ENCODE results near the gene KBTBD4. TPM values are rescaled to one million over a fixed set of nuclear protein-coding genes. Genes with fewer than 3 reads are reported as not detected.
A peak's percentile ranks its signal among the peaks of the same experiment; 100 is the strongest.

KBTBD4 gene
- total RNA-seq, 1 donor from 2014 or later, result 16.6 TPM

DNA sequence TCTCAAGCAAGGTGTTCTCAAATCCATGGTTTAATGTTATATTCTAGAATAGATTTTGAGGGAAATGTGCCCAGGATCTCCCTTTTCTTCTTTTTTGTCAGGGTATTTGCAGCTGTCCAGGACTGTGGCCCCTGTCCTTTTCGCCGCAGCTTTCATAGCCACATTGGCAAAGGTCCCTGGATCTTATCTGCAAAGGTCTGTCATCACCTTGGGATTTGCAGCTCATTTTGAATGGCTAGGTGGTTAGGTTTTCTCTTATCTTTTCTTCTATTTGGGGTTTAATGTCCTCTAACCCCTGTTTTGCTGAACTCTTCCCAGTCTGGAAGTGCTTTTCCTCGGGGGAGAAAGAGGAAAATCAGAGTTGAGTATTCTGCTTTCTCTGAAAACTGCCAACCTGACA is 27.2 kb upstream of the KBTBD4 start:
- DNase-seq (no peak), ATAC-seq (no peak)
- Histone ChIP-seq H3K27me3 (no peaks in the 10 kb centered on the region), H3K27ac (no peak overlapping the region), H3K4me3 (no peak overlapping the region), H3K36me3 (no peaks in the 10 kb centered on the region), H3K9me3 (no peaks in the 10 kb centered on the region), H3K4me1 (no peaks in the 10 kb centered on the region)
- intact Hi-C loops (cut with DNase I), result no loop called here
- TF ChIP-seq CTCF (IDR thresholded peaks at IDR 0.05), result no peak

GRCh38 chr11:47603295-47603694 is 24.5 kb upstream of the KBTBD4 start:
- no peak overlapping the region for H3K4me3 ChIP-seq
- no peaks in the 10 kb centered on the region for H3K9me3 ChIP-seq
- no peaks in the 10 kb centered on the region for H3K27me3 ChIP-seq
- DNase-seq (no peak), ATAC-seq (no peak)
- H3K4me1 ChIP-seq, result no peaks in the 10 kb centered on the region
- TF ChIP-seq CTCF (IDR thresholded peaks at IDR 0.05), result no peak
- intact Hi-C loops (cut with DNase I), result no loop called here
- no peak overlapping the region for H3K27ac ChIP-seq
- H3K36me3 ChIP-seq, result no peaks in the 10 kb centered on the region

DNA sequence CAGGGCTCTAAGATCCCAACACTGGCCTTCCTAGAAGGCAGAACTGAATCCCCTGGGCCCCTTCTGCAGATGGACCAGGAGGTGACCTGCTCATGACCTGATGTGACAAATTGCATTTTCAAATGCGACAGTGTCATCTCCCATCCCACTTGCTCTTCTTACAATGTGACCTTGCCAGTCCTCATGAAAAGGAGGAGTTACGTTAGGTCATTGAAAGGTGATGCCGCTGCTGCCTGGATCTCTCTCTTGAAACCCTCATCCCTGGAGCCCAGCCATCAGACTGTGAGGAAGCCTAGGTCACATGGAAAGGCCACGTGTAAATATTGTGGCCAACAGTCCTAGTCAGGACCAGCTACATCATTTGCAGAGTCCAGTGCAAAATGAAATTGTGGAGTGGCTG is 21.1 kb upstream of the KBTBD4 start:
- H3K36me3 ChIP-seq, result no peaks in the 10 kb centered on the region
- no peak for ATAC-seq
- DNase-seq, result no peak
- H3K27me3 ChIP-seq, result peaks cover 3% of the 10 kb centered on the region
- H3K4me1 ChIP-seq, result no peaks in the 10 kb centered on the region
- H3K9me3 ChIP-seq, result no peaks in the 10 kb centered on the region
- TF ChIP-seq CTCF (IDR thresholded peaks at IDR 0.05), result no peak
- H3K27ac ChIP-seq, result no peak overlapping the region
- intact Hi-C loops (cut with DNase I), result no loop called here
- no peak overlapping the region for H3K4me3 ChIP-seq

- intact Hi-C loops (cut with DNase I), result no loop called here
- Histone ChIP-seq H3K9me3 (no peaks in the 10 kb centered on the region), H3K27me3 (peaks cover 27% of the 10 kb centered on the region), H3K27ac (no peak overlapping the region), H3K4me1 (peaks cover 13% of the 10 kb centered on the region), H3K4me3 (no peak overlapping the region), H3K36me3 (no peaks in the 10 kb centered on the region)
- TF ChIP-seq CTCF (IDR thresholded peaks at IDR 0.05), result no peak
- DNase-seq (no peak), ATAC-seq (no peak)
Observed at GRCh38 chr11:47595967-47596366, 17.2 kb upstream of the KBTBD4 start.

- intact Hi-C loops (cut with DNase I), result no loop called here
- Histone ChIP-seq H3K27me3 (peaks cover 34% of the 10 kb centered on the region), H3K36me3 (no peaks in the 10 kb centered on the region), H3K27ac (no peak overlapping the region), H3K4me1 (peaks cover 13% of the 10 kb centered on the region), H3K4me3 (no peak overlapping the region), H3K9me3 (no peaks in the 10 kb centered on the region)
- ATAC-seq, result peak; percentile 17
- no peak for DNase-seq
- no peak for TF ChIP-seq CTCF (IDR thresholded peaks at IDR 0.05)
Observed at GRCh38 chr11:47595029-47595428, 16.3 kb upstream of the KBTBD4 start.

All from upper lobe of right lung (tissue), 1 donor.